ENCODE data around the gene DDX23.

Gene DDX23

DNA sequence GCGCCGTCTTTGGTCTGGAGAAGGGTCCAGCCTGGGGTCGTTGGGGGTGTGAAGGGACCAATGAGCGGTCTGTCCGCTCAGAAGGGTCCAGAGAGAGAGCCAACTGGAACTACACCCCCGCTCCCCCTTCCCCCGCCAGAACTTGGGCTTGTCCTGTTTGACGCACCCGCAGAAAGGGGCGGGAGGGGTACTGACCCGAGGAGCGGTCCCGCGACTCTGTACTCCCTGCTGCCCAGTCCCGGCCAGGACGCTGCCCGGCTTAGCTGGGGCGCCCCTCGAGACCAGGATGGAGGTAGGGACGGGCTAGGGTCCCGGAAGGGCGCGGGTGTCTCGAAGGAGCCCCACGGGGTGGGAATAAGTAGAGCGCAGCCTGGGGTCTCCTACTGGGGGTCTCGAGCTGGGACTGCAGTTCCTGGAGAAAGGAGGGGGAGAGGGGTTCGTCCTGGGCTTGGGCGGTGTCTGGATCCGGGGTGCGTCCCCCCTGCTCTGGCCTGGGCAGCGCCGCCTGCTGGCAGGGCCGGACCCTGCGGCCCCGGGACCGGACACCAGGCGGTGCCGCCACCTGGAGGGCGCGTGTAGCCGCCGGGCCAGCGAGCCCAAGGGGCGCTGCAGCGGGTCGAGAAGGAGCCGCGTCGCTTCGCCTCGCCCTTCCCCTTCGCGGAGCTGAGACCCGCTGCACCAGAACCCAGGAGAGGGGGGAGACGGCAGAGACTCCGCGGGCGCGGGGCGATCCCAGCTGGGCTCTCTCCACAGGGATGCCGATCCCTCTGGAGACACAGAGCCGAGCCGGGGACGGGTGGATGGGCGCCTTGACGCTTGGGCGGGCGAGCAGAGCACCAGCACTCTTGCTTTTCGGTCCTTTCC is 37.5 kb downstream of the DDX23 start:
- DNase-seq (ENCODE audit: low spot score), result peak; percentile 94
- in situ Hi-C loops (cut with MboI; ENCODE audit: low pct_unique_long_range_greater_than_20kb, low sequenced_read_pairs, unreplicated experiment), result no loop called here
- TF ChIP-seq, protein P1, sequence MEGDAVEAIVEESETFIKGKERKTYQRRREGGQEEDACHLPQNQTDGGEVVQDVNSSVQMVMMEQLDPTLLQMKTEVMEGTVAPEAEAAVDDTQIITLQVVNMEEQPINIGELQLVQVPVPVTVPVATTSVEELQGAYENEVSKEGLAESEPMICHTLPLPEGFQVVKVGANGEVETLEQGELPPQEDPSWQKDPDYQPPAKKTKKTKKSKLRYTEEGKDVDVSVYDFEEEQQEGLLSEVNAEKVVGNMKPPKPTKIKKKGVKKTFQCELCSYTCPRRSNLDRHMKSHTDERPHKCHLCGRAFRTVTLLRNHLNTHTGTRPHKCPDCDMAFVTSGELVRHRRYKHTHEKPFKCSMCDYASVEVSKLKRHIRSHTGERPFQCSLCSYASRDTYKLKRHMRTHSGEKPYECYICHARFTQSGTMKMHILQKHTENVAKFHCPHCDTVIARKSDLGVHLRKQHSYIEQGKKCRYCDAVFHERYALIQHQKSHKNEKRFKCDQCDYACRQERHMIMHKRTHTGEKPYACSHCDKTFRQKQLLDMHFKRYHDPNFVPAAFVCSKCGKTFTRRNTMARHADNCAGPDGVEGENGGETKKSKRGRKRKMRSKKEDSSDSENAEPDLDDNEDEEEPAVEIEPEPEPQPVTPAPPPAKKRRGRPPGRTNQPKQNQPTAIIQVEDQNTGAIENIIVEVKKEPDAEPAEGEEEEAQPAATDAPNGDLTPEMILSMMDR (IDR thresholded peaks at IDR 0.05; ENCODE audit: extremely low read depth, insufficient read depth, missing control alignments), result peak; percentile 100

- TF ChIP-seq, protein P1 (IDR thresholded peaks at IDR 0.05; ENCODE audit: extremely low read depth, insufficient read depth, missing control alignments), result no peak
- in situ Hi-C loops (cut with MboI; ENCODE audit: low pct_unique_long_range_greater_than_20kb, low sequenced_read_pairs, unreplicated experiment), result no loop called here
- no peak for DNase-seq (ENCODE audit: low spot score)
These were observed 38.3 kb downstream of the DDX23 start for GRCh38 chr12:48813465-48814261.

- no peak for DNase-seq (ENCODE audit: low spot score)
- TF ChIP-seq, protein P1 (IDR thresholded peaks at IDR 0.05; ENCODE audit: extremely low read depth, insufficient read depth, missing control alignments), result no peak
- in situ Hi-C loops (cut with MboI; ENCODE audit: low pct_unique_long_range_greater_than_20kb, low sequenced_read_pairs, unreplicated experiment), result no loop called here
These were observed 39.6 kb downstream of the DDX23 start for GRCh38 chr12:48812389-48812788.

DNA sequence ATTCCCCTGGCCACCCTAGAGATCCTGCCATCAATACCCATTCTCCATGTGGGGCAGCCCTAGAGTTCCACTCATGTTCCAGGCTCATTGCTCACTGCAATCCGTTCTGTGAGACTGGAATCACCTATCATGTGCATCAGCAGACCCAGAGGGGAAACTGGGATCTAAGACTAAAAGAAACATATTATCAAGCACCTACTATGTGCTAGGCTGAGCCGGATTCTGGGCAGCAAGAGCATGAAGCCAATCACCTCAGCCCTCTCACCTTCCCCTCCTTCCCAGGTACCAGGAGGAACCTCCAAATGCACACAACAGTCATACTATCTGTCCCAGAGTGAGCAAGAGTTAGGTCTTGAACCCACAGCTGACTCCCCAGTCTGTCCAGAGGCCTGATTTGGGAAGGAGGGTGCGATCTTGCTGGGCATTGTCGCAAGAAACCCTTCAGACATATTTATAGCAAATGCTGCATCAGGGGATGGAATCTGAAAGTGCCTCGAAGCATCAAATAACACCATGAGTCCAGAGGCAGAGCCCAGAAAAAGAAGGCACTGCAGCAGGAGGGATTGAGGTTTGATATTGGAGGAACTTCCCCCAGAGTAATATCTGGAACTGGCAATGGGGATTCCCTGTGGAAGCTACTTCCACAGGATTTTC is 40.4 kb downstream of the DDX23 start:
- no peak for DNase-seq (ENCODE audit: low spot score)
- TF ChIP-seq, protein P1 (IDR thresholded peaks at IDR 0.05; ENCODE audit: extremely low read depth, insufficient read depth, missing control alignments), result no peak
- in situ Hi-C loops (cut with MboI; ENCODE audit: low pct_unique_long_range_greater_than_20kb, low sequenced_read_pairs, unreplicated experiment), result no loop called here

DNA sequence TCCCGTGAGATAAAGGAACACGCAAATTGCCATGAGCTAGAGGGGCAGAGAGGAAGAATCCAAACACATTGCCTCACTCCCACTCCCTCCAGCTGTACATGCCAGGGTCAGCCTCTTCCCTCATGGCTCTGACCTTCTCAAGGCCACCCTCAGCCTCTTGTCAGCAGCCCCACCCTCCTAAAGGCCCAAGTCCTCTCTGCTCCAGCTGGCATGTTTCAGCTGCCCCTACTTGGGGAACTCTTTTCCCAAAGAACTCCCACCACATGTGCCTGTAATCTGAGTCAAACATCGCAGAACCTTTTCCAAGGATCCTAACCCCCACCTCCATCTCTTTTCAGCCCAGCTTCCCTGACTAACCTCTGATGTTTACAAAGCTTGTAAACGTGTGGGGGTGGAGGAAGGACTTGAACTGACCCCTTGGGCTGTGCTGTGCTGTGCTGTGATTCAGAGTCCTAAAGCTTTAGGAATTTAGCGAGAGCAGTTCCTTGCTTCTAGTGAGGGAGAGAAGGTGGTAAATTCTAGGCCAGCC is 41.0 kb downstream of the DDX23 start:
- no peak for DNase-seq (ENCODE audit: low spot score)
- in situ Hi-C loops (cut with MboI; ENCODE audit: low pct_unique_long_range_greater_than_20kb, low sequenced_read_pairs, unreplicated experiment), result no loop called here
- TF ChIP-seq, protein P1 (IDR thresholded peaks at IDR 0.05; ENCODE audit: extremely low read depth, insufficient read depth, missing control alignments), result no peak

DNA sequence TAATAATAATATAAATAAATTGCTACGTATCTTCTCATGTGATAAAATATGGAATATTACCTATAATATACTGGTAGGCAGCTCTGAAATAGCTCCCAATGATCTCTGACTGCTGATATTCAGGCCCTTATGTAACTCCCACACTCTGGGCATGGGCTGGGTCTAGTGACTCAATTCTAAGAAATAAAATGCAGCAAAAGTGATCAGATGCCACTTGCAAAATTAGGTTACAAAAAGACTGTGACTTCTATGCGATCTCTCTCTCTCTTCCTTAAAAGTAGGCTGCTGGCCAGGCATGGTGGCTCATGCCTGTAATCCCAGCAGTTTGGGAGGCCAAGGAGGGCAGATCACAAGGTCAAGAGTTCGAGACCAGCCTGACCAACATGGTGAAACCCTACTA is 44.0 kb downstream of the DDX23 start:
- in situ Hi-C loops (cut with MboI; ENCODE audit: low pct_unique_long_range_greater_than_20kb, low sequenced_read_pairs, unreplicated experiment), result no loop called here
- DNase-seq (ENCODE audit: low spot score), result no peak
- TF ChIP-seq, protein P1 (IDR thresholded peaks at IDR 0.05; ENCODE audit: extremely low read depth, insufficient read depth, missing control alignments), result no peak

All from GM13977 (cell line).